GM12872 (cell line): Measurements from ENCODE around the gene HEY2.

Source experiments
- CTCF ChIP-seq: IDR thresholded peaks from 3 replicates; pipeline ENCODE4 v1.5.1; 2011; ENCODE audit warnings: low read depth, mild to moderate bottlenecking, low read length, moderate library complexity; ENCODE audit not compliant: insufficient read depth

HEY2 gene

GRCh38 chr6:125764121-125764671, 14.8 kb downstream of the HEY2 start:
- no peak for TF ChIP-seq CTCF

GRCh38 chr6:125765944-125766343, 16.5 kb downstream of the HEY2 start:
- TF ChIP-seq CTCF = no peak

GRCh38 chr6:125766641-125767040, 17.2 kb downstream of the HEY2 start:
- TF ChIP-seq CTCF = no peak

GRCh38 chr6:125769147-125769783, 19.8 kb downstream of the HEY2 start:
- no peak for TF ChIP-seq CTCF

GRCh38 chr6:125773387-125774341, 24.2 kb downstream of the HEY2 start:
- TF ChIP-seq CTCF = no peak

- peak; percentile 22; the same call in 1 of the 3 replicates for TF ChIP-seq CTCF
Measured at GRCh38 chr6:125779924-125780539, 30.6 kb downstream of the HEY2 start.
